ENCODE data around the gene TMEM120A. TPM values are rescaled to one million over a fixed set of nuclear protein-coding genes. Genes with fewer than 3 reads are reported as not detected.
A peak's percentile ranks its signal among the peaks of the same experiment; 100 is the strongest.

The TMEM120A gene
- total RNA-seq, 3 donors from 2014 or later: 75.6 to 138 (median 88.4) TPM

DNA sequence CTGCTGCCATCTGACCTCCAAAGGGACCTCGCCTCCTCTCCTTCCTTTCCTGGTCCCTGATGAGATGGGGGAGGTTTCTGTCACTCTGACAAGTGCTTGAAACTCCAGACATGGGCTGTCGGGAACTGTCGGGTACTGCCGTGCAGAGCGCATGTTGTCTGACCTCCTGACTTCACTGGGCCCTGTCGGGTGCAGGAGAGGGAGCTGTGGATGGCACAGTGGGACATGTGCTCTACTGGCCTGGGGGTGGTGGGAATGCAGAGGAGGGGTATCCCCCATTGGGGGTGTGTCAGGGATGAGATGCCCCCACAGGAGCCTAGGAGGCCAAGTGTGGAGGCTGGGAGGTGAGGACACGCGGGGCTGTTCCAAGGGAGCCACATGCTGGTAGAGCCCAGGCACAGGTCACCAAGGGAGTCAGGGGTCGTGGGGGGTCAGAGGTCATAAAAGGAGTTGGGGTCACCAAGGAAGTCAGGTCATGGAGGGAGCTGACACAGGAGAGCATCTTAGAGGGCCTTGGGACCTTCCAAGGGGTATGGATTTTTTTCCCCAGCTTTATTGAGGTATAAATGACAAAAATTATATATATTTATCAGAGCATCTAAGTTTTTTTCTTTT lies 30.9 kb downstream of the TMEM120A start:
- Histone ChIP-seq H3K4me3 (no peak overlapping the region), H3K9me3 (no peaks in the 10 kb centered on the region), H3K36me3 (ENCODE audit: low read depth) (no peaks in the 10 kb centered on the region), H3K4me1 (ENCODE audit: low read depth) (peaks cover 10% of the 10 kb centered on the region)
- ATAC-seq (no peak), DNase-seq (no peak)
- intact Hi-C loops (cut with DNase I, micrococcal nuclease): no loop called here
- TF ChIP-seq, protein P1, sequence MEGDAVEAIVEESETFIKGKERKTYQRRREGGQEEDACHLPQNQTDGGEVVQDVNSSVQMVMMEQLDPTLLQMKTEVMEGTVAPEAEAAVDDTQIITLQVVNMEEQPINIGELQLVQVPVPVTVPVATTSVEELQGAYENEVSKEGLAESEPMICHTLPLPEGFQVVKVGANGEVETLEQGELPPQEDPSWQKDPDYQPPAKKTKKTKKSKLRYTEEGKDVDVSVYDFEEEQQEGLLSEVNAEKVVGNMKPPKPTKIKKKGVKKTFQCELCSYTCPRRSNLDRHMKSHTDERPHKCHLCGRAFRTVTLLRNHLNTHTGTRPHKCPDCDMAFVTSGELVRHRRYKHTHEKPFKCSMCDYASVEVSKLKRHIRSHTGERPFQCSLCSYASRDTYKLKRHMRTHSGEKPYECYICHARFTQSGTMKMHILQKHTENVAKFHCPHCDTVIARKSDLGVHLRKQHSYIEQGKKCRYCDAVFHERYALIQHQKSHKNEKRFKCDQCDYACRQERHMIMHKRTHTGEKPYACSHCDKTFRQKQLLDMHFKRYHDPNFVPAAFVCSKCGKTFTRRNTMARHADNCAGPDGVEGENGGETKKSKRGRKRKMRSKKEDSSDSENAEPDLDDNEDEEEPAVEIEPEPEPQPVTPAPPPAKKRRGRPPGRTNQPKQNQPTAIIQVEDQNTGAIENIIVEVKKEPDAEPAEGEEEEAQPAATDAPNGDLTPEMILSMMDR (IDR thresholded peaks at IDR 0.05): no peak

DNA sequence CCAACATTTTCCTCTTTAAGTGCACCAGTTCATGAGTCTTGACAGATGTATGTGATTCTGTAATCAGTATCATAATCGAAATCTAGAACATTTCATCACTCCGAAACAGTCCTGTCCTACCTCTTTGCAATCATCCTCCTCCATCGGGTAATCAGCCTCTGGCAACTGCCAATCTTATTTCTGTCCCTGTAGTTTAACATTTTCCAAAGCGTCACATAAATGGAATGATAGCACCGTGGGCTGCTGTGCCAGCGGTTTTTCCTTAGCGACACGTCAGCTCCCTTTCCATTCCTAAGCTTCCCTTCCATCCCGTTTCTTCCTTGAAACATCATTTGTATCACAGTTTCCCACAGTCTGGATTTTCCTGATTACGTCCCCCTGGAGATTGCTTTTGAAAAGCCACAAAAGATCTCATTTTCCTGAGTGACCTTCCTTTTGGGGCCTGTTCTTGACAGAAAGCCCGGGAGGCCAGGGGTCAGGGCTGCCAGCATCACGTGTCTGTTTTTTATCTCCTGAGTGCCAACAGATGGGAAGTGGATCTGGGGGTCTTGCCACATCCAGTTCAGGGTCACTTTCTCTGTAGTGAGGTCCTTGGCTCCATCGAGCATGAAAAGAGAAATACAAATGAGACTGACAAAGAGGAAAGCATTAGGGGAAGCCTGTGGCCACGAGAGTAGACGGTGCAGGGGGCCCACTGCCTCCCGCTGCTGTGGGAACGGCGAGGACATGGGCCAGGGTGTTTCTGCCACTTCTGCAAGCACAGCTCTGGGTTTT lies 31.6 kb downstream of the TMEM120A start:
- H3K36me3 ChIP-seq (ENCODE audit: low read depth): no peaks in the 10 kb centered on the region
- TF ChIP-seq, protein P1 (IDR thresholded peaks at IDR 0.05): no peak

DNA sequence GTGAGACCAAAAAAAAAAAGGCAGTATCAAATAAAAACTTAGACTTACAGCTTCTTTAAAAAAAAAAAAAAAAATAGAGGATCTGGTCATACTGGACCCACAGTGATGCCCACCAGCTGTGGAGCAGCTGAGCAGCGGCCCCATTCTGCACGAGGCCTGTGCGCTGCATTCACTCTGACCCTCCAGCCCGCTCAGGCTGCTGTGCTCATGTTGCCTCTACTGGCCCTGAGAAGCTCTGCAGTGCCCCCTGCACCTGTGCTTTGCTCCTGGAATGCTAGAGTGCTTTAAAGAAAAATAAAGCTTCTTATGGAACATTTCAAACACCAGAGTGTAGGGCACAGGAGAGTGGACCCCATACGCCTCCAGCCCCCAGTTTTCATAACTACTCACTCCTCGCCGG lies 33.2 kb downstream of the TMEM120A start:
- intact Hi-C loops (cut with DNase I, micrococcal nuclease): no loop called here
- Histone ChIP-seq H3K9me3 (no peaks in the 10 kb centered on the region), H3K4me3 (no peak overlapping the region), H3K4me1 (ENCODE audit: low read depth) (peaks cover 27% of the 10 kb centered on the region), H3K36me3 (ENCODE audit: low read depth) (no peaks in the 10 kb centered on the region)
- no peak for ATAC-seq
- DNase-seq: no peak
- TF ChIP-seq, protein P1 (IDR thresholded peaks at IDR 0.05): no peak

More for the DNA sequence above, 31.6 kb downstream of the TMEM120A start:
- DNase-seq (no peak), ATAC-seq (no peak)
- Histone ChIP-seq H3K9me3 (no peaks in the 10 kb centered on the region), H3K4me3 (no peak overlapping the region), H3K4me1 (ENCODE audit: low read depth) (peaks cover 17% of the 10 kb centered on the region)
- intact Hi-C loops (cut with DNase I, micrococcal nuclease): no loop called here

DNA sequence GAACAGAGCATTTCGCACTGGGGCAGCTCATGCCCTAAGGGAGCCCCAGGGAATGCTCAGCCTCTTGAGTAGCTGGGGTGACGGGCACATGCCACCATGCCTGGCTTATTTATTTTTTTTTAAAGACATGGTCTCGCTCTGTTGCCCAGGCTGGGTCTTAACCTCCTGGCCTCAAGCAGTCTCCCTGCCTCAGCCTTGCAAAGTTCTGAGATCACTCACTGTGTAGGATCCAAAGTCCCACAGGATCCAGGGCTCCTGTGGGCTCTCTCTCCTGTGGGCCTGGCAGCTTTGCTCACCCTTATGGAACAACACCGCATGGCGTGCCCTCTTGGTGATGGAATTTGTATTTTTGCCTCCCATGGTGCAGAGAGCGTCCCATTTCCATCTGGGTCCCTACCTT lies 34.0 kb downstream of the TMEM120A start:
- Histone ChIP-seq H3K9me3 (no peaks in the 10 kb centered on the region), H3K36me3 (ENCODE audit: low read depth) (no peaks in the 10 kb centered on the region), H3K4me1 (ENCODE audit: low read depth) (peaks cover 28% of the 10 kb centered on the region), H3K4me3 (no peak overlapping the region)
- intact Hi-C loops (cut with DNase I, micrococcal nuclease): no loop called here
- ATAC-seq: no peak
- DNase-seq: no peak
- TF ChIP-seq, protein P1 (IDR thresholded peaks at IDR 0.05): no peak

DNA sequence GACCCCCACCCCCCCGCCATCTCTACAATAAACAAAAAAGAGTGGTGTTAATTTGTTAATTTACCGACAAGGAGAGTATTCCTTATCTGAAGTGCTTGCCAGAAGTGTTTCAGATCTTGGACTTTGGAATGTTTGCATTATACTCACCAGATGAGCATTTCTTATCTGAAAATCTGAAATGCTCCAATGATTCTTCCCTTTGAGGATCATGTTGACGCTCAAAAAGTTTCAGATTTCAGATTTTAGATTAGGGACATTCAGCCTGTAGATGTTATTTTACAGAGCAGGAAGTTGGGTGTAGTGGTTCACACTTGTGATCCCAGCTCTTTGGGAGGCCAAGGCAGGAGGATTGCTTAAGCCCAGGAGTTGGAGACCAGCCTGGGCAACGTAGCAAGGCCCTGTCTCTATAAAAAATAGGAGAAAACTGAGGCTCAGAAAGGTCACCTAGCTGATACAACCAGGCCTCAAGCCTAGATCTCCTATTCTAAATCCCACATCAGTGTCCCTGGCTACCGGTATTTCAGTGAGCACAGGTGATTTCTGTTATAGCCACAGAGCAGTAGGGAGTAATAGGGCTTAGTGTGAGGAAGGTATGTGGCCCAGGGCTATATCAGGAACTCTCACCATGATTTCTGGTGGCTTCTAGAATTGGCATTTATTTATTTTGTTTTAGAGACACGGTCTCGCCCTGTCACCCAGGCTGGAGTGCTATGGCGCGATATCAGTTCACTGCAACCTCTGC lies 35.4 kb downstream of the TMEM120A start:
- DNase-seq (no peak), ATAC-seq (peak; percentile 50)
- Histone ChIP-seq H3K36me3 (ENCODE audit: low read depth) (no peaks in the 10 kb centered on the region), H3K9me3 (no peaks in the 10 kb centered on the region), H3K4me1 (ENCODE audit: low read depth) (peaks cover 28% of the 10 kb centered on the region), H3K4me3 (no peak overlapping the region)
- intact Hi-C loops (cut with DNase I, micrococcal nuclease): no loop called here
- TF ChIP-seq, protein P1 (IDR thresholded peaks at IDR 0.05): no peak

Data from mucosa of descending colon (tissue), 3 donors.